Measurements from ENCODE around the gene GLI3.

The GLI3 gene

GRCh38 chr7:42137431-42137830, 99.6 kb downstream of the GLI3 start:
- DNase-seq: no peak

GRCh38 chr7:42135728-42136127, 101.3 kb downstream of the GLI3 start:
- no peak for DNase-seq

- DNase-seq: no peak
Measured at GRCh38 chr7:42134276-42134876, 102.6 kb downstream of the GLI3 start.

GRCh38 chr7:42133321-42133720, 103.7 kb downstream of the GLI3 start:
- DNase-seq: no peak

DNA sequence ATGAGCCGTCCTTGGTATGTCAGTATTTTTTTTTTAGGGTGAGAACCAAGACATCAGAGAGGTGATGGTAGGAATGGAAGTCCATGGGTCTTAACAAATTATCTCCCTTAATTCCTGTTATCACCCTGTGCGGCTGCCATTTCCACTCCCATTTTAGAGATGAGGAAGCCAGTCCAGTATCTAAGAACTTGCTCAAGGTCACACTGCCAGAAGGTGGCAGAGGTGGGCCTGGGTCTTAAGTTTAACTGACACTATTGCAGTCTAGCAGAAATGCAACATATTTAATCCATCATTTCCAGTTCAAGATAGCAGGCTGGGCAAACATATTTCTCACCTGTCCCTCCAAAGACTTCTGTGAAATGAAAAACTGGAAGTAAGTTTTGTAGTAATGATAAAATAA, 108.3 kb downstream of the GLI3 start:
- peak; percentile 31 for DNase-seq

GRCh38 chr7:42127232-42127622, 109.8 kb downstream of the GLI3 start:
- no peak for DNase-seq

GRCh38 chr7:42126475-42127231, 110.4 kb downstream of the GLI3 start:
- no peak for DNase-seq

GRCh38 chr7:42125321-42125720, 111.7 kb downstream of the GLI3 start:
- no peak for DNase-seq

- no peak for DNase-seq
Measured at GRCh38 chr7:42123716-42124115, 113.3 kb downstream of the GLI3 start.

- DNase-seq: no peak
Measured at GRCh38 chr7:42120191-42120590, 116.8 kb downstream of the GLI3 start.

- no peak for DNase-seq
Measured at GRCh38 chr7:42117201-42117600, 119.8 kb downstream of the GLI3 start.

DNA sequence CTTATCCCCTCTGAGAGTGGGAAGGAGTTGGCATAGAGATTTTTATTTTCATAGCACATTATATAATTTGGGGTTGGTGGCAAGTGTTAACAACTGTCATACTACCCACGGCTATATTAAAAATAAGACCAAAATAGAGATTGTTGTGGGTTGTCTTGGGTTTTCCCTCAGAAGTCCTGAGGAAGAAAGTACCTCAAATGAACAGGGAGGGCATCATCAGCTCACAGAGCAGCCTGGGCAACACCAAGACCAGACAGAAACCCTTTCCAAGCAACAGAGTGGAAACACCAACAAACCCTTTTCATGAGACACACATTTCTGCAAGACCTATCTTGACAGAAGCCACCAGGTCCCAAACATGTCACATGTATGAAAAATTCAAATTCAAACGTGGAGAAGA, 121.2 kb downstream of the GLI3 start:
- no peak for DNase-seq

DNA sequence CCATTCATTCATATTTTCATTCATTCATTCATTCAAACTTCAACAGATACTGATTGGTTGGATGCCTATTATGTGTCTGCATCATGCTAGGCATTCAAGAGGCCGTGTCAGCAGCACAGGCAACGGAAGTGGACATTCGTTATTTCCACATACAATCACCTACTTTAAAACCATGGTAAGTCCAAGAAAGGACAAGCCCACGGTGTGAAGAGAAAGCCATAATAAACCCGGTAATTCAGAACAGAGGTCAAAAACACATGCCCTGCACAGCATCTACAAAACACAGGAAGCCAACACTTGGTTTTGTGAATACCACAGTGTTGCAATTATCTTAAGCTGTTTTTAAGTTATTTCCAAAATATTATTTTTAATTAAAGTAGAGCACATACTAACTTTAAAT, 126.7 kb downstream of the GLI3 start:
- no peak for DNase-seq

DNA sequence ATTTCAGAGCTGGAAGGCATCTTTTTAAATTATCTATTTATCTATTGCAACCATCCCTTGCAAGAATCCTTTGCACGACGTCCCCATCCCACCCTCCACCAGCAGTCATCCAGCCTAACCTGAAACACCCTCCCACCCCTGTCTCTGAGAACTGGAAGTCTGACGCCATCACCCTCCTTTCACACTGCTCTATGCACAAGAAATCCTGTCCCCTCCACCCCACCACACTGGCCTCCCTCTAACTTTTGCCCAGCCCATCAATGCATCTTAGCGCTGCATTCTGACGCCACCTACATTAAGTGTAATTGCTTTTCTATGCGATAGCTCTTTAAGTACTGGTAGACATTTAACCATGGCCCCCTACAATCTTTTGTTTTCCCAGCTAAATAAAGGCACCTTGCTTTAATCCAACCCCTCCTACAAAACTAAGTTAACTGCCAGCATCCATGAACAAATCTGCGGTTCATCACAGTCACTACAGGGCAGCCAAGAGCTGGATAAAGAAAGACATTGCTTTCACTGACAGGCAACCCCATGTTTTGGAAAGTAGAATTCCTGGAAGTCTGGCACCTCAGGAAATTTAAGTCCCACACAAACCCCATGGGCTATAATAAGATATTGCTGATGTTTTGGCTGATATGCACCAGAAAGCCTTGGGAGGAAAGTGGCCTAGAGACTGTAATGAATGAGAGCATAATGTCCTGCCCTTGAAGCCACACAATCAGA, 128.0 kb downstream of the GLI3 start:
- no peak for DNase-seq

DNA sequence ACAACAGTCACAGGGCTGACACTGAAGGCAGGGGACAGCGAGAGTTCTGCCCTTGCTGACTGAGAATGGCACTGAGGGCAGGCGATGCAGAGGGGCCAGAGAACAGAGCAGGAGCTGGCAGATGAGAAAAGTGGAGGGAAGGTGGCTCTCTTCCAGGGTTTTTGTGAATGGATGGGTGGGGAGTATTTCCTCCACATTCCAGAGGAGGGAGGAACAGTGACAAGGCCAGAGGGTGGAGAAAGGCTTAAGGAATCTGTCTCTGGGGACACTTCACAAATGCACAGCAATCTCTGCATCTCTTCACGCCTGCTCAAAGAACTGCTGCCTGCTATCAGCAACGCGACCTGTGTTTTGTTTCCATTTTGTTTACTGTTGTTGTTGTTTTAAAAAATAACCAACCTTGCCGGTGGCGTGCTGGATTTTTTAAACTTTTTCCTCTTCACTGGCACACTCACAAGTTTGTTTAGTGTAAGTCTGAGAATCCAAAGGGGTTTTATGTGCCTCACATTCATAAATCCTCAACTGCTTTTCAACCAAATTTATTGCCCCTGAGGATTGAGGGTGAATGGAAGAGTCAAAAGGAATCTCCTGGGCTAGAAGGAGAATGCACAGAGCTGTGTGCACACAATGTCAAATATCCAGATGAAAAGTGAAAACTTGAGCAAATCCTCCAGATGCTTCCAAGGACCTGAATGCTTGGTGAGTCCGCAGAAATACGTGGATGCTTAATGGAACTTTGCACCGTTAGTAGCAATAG, 129.3 kb downstream of the GLI3 start:
- no peak for DNase-seq

DNA sequence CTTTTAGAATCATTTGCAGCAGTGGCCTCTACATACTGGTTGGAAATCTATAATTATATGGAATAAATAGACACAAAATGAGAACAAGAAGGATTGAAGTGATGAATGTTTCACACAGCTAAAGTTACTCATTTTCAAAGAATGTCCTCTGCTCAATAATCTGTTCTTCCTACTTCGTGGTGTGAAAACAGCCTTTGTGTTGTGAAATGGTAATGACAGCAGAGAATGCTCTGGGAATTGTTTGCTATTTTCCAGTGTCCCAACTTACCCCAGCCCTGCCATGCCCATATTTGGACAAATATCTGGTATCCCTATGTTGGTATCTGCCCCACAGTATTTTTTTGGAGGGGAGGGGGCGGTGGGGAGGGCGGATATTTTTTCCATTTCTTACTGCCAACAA, 130.4 kb downstream of the GLI3 start:
- DNase-seq: no peak

DNA sequence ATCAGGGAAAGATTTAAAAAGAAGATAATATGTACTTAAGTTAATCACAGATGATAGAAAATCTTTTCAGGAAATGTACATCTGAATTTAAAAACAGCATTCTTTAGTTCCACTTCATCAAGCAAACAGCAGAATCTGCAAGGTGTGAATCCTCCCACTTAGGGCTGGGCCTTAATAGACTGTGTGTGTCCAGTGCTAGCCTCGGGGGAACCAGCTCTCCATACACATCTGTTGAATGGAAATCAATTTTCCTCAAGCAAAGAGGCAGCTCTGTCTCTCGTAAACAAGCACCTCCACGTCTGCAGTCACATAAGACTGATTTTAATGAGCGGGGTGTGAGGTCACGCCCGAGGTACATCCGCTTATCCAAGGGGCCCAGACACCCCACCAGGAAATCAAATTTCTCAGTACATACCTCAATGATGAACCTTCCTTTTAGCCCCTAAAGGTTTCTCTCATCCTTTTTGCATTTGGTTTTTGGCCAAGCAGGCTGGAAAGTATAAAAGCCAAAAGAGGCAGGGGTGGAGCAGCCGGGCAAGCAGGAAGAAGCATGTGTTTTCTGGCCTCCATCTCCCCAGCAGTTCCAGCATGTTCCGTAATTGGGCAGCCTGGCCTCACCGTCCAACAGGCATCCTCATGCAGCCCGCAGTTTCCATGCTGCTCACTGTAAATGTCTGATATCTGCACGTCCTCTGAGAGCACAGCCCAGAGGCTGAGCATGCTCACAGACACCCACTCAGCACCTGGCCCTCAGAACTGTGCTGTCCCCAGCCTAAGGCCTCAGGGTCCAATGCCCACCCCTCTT, 131.3 kb downstream of the GLI3 start:
- no peak for DNase-seq

GRCh38 chr7:42104694-42105093, 132.3 kb downstream of the GLI3 start:
- no peak for DNase-seq

- DNase-seq: no peak
Measured at GRCh38 chr7:42104231-42104630, 132.8 kb downstream of the GLI3 start.

GRCh38 chr7:42103456-42103855, 133.6 kb downstream of the GLI3 start:
- no peak for DNase-seq

GRCh38 chr7:42103020-42103419, 134.0 kb downstream of the GLI3 start:
- DNase-seq: no peak

DNA sequence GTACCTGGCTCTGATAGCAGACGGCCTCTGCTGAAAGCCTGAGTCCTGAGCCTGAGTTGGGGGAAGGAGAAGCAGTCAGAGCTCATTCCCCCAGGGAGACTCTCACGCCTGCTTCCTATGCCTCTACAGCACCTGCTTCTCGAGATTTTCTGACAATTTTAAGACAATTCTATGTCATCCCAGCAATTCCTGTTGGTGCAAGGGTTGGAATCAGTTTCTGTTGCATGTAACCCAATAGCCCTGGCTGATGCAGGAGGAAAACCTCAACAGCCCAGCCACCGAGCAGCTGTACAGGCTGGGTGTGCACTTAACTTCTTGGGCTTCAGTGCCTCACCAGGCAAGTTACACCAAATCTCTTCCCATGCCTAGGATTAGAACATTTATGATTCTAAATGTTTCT, 134.7 kb downstream of the GLI3 start:
- DNase-seq: no peak

- no peak for DNase-seq
Measured at GRCh38 chr7:42100156-42100508, 136.9 kb downstream of the GLI3 start.

All from RPMI8226 (cell line).